ENCODE data around the gene ZNF17.

Gene ZNF17

DNA sequence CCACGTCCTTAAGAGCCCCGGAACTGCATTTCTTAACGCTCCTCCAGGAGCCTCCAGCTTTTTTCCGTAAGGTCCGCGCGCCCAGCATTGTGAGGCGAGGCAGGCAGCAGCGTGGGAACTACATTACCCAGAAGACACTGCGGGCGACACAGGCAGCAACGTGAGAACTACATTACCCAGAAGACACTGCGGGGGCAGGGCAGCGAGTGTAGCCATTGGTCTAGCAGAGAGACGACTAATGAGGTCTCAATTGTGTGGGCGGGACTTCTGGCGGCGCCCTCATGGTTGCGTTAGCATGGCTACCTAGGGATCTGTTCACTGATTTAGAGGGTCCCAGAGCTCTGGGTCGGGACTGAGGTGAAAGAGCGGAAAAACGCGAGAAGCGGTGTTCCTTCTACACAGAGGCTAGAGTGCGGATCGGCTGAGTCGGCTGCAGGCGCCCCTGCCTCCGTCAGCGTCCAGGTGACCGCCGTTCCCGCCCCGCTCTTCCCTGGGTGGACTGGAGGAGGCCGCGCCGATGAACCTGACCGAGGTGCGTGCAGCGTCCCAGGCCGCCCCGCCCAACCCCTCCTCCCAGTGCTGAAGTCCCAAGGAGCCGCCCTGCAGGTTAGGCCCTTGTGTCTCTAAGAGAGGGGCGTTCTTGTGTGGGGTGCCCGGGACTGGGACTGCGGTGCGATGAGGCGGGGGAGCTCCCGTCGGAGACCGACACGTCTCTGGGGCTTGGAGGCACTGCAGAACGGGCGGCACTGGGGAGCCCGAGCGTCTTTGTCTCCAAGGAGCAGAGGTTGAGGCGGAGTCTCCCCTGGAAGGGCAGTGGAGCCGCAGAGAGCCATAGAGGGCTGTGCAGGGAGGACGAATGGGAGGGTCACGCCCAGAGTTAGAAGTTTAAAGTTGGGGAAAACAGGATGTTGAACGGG, 24.4 kb downstream of the ZNF17 start, which contains the start of gene ZNF749:
Gene ZNF749 (plus strand): TSS at position 264 of the 917 bp plus-strand sequence. CDS start 254 bp downstream, at position 518.
- H3K27me3 ChIP-seq (ENCODE audit: insufficient read depth, low read depth): no peaks in the 10 kb centered on the region
- TF ChIP-seq, protein P1, sequence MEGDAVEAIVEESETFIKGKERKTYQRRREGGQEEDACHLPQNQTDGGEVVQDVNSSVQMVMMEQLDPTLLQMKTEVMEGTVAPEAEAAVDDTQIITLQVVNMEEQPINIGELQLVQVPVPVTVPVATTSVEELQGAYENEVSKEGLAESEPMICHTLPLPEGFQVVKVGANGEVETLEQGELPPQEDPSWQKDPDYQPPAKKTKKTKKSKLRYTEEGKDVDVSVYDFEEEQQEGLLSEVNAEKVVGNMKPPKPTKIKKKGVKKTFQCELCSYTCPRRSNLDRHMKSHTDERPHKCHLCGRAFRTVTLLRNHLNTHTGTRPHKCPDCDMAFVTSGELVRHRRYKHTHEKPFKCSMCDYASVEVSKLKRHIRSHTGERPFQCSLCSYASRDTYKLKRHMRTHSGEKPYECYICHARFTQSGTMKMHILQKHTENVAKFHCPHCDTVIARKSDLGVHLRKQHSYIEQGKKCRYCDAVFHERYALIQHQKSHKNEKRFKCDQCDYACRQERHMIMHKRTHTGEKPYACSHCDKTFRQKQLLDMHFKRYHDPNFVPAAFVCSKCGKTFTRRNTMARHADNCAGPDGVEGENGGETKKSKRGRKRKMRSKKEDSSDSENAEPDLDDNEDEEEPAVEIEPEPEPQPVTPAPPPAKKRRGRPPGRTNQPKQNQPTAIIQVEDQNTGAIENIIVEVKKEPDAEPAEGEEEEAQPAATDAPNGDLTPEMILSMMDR (conservative IDR thresholded peaks at IDR 0.05; ENCODE audit: low read depth, low read length): no peak
- no peaks in the 10 kb centered on the region for H4K20me1 ChIP-seq (ENCODE audit: insufficient read depth)
- peaks cover 7% of the 10 kb centered on the region for H3K4me1 ChIP-seq (ENCODE audit: low read depth, poor library complexity, severe bottlenecking)
- peak within 1 kb of the TSS; percentile 71 for H3K9ac ChIP-seq
- peak within 1 kb of the TSS; percentile 81 for H3K4me2 ChIP-seq
- peaks cover 18% of the 10 kb centered on the region; the same call in 1 of the 2 replicates for H3K79me2 ChIP-seq (ENCODE audit: insufficient read depth, low read depth)
- H3K4me3 ChIP-seq (IDR thresholded peaks at IDR 0.05; ENCODE audit: insufficient read depth, low read depth, low read length): peak within 1 kb of the TSS; percentile 23
- H2AFZ ChIP-seq (ENCODE audit: low read depth): peak within 1 kb of the TSS; percentile 81
- H3K36me3 ChIP-seq (ENCODE audit: insufficient read depth): no peaks in the 10 kb centered on the region; the same call in 1 of the 2 replicates
- peak within 1 kb of the TSS; percentile 46; the same call in 1 of the 2 replicates for H3K27ac ChIP-seq

DNA sequence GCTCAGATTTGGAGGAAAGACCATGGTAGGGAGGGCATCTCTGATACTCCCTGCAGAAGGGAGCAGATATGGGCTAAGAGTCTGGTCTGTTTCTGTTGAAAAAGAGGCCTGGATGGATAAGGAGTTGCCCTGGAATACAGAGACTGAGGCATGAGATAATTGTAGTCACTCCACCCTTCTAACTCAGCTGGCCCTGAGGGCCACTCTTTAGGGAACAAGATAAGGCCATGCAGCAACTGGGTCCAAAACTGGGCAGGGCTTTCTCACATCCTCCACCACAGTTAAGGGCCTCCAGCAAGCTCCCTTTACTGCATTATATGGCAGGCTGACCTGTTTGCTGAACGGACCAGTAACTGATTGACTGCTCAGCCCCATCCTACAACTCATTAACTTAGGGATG, 25.5 kb downstream of the ZNF17 start:
- Histone ChIP-seq H3K79me2 (ENCODE audit: insufficient read depth, low read depth) (peaks cover 18% of the 10 kb centered on the region; the same call in 1 of the 2 replicates), H4K20me1 (ENCODE audit: insufficient read depth) (no peaks in the 10 kb centered on the region), H3K27ac (no peak overlapping the region), H2AFZ (ENCODE audit: low read depth) (no peak overlapping the region), H3K36me3 (ENCODE audit: insufficient read depth) (no peaks in the 10 kb centered on the region; the same call in 1 of the 2 replicates), H3K4me2 (peak overlapping the region; percentile 81), H3K4me3 (IDR thresholded peaks at IDR 0.05; ENCODE audit: insufficient read depth, low read depth, low read length) (peak overlapping the region; percentile 23), H3K9ac (no peak overlapping the region), H3K4me1 (ENCODE audit: low read depth, poor library complexity, severe bottlenecking) (peaks cover 7% of the 10 kb centered on the region), H3K27me3 (ENCODE audit: insufficient read depth, low read depth) (no peaks in the 10 kb centered on the region)
- TF ChIP-seq, protein P1 (conservative IDR thresholded peaks at IDR 0.05; ENCODE audit: low read depth, low read length): no peak

- H3K4me2 ChIP-seq: no peak overlapping the region
- no peak overlapping the region for H3K4me3 ChIP-seq (IDR thresholded peaks at IDR 0.05; ENCODE audit: insufficient read depth, low read depth, low read length)
- no peak overlapping the region for H2AFZ ChIP-seq (ENCODE audit: low read depth)
- no peaks in the 10 kb centered on the region for H3K27me3 ChIP-seq (ENCODE audit: insufficient read depth, low read depth)
- no peak overlapping the region for H3K9ac ChIP-seq
- no peak overlapping the region for H3K27ac ChIP-seq
- peaks cover 18% of the 10 kb centered on the region; the same call in 1 of the 2 replicates for H3K79me2 ChIP-seq (ENCODE audit: insufficient read depth, low read depth)
- no peaks in the 10 kb centered on the region for H4K20me1 ChIP-seq (ENCODE audit: insufficient read depth)
- H3K36me3 ChIP-seq (ENCODE audit: insufficient read depth): no peaks in the 10 kb centered on the region; the same call in 1 of the 2 replicates
- TF ChIP-seq, protein P1 (conservative IDR thresholded peaks at IDR 0.05; ENCODE audit: low read depth, low read length): no peak
- H3K4me1 ChIP-seq (ENCODE audit: low read depth, poor library complexity, severe bottlenecking): peaks cover 7% of the 10 kb centered on the region
Measured at GRCh38 chr19:57437931-57438330, 27.0 kb downstream of the ZNF17 start.

DNA sequence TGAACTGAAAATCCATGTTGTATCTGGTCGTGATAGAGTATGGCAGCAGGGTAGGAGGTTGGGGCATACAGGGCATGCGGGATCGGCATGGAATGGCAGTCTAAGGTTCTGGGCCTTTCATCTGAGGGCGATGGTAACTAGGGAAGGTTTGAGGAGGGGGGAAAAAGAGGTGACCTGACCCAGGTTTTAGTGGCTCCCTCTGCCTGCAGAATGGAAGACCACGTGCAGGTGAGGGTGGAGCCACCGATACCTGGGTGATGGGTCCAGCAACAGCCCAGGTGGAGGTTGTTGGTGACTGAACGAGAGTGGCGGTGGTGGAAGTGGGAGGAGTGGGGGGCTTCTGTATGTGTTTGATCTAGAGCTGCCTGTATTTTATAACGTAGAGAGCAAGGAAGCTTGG, 28.0 kb downstream of the ZNF17 start:
- Histone ChIP-seq H3K9ac (no peak overlapping the region), H4K20me1 (ENCODE audit: insufficient read depth) (no peaks in the 10 kb centered on the region), H3K36me3 (ENCODE audit: insufficient read depth) (peaks cover 7% of the 10 kb centered on the region; the same call in 1 of the 2 replicates), H3K4me2 (no peak overlapping the region), H2AFZ (ENCODE audit: low read depth) (no peak overlapping the region), H3K27me3 (ENCODE audit: insufficient read depth, low read depth) (no peaks in the 10 kb centered on the region), H3K4me1 (ENCODE audit: low read depth, poor library complexity, severe bottlenecking) (peaks cover 7% of the 10 kb centered on the region), H3K4me3 (IDR thresholded peaks at IDR 0.05; ENCODE audit: insufficient read depth, low read depth, low read length) (no peak overlapping the region), H3K27ac (no peak overlapping the region), H3K79me2 (ENCODE audit: insufficient read depth, low read depth) (peaks cover 18% of the 10 kb centered on the region; the same call in 1 of the 2 replicates)
- TF ChIP-seq, protein P1 (conservative IDR thresholded peaks at IDR 0.05; ENCODE audit: low read depth, low read length): no peak

All from KMS-11 (cell line).